Esophagus muscularis mucosa (tissue), 4 donors: Measurements from ENCODE around the gene C1orf35. TPM values are rescaled to one million over a fixed set of nuclear protein-coding genes. Genes with fewer than 3 reads are reported as not detected.
A peak's percentile ranks its signal among the peaks of the same experiment; 100 is the strongest.

Source experiments
- DNase-seq: peaks from one replicate; pipeline ENCODE4 v3.0.0-alpha.2; 2017; ENCODE audit errors: extremely low spot score
- H3K27ac ChIP-seq, 4 donors: fragments of 200-600 bp; sonication (generic); replicated peaks in 1 of 4; 1 replicate in 3 of 4; 2 replicates in 1 of 4; pipeline ENCODE4 v1.5.1; 2016 to 2019; ENCODE audit warnings: mild to moderate bottlenecking in 1 of 4
- H3K27me3 ChIP-seq, 4 donors: fragments of 200-600 bp; sonication (generic); one replicate each; pipeline versions ENCODE4 v1.5.1 to v1.6.0; 2016 to 2019
- H3K36me3 ChIP-seq, 4 donors: fragments of 200-600 bp; sonication (generic); one replicate each; pipeline ENCODE4 v1.5.1; 2016 to 2019
- H3K4me1 ChIP-seq, 4 donors: fragments of 200-600 bp; sonication (generic); one replicate each; pipeline ENCODE4 v1.5.1; 2016 to 2019
- H3K4me3 ChIP-seq, 4 donors: fragments of 200-600 bp; sonication (generic); 1 replicate in 2 of 4; 2 replicates in 2 of 4; pipeline ENCODE4 v1.5.1; 2016 to 2019; ENCODE audit warnings: mild to moderate bottlenecking in 4 of 4, moderate library complexity in 1 of 4
- H3K9me3 ChIP-seq, 4 donors: fragments of 200-600 bp; sonication (generic); 1 replicate in 3 of 4; 2 replicates in 1 of 4; pipeline ENCODE4 v1.5.1; 2016 to 2019
- EP300 ChIP-seq: sonication (generic); formaldehyde crosslinking; IDR thresholded peaks from one replicate; pipeline ENCODE4 v1.6.1; 2017; ENCODE audit warnings: antibody characterized with exemption
- POLR2A ChIP-seq: fragments of 450-650 bp; IDR thresholded peaks from one replicate; pipeline ENCODE4 v1.6.1; 2017; ENCODE audit warnings: antibody characterized with exemption, moderate library complexity, mild to moderate bottlenecking, low read depth
- POLR2AphosphoS5 ChIP-seq, 2 donors: sonication (generic); formaldehyde crosslinking; IDR thresholded peaks; one replicate each; pipeline ENCODE4 v1.6.1; 2017; ENCODE audit warnings: antibody characterized with exemption in 2 of 2
- WGBS: methylation state at CpG from one replicate; pipeline ENCODE4 v1.1.5; 2018; 5-methylcytosine and 5-hydroxymethylcytosine counted together
- intact Hi-C: fragments of 100-400 bp; cut with DNase I; formaldehyde crosslinking; loops from one replicate; pipeline ENCODE4 v1.15.1; 2023
- total RNA-seq, 4 donors: library from RNA; depleted of rRNA; stranded (reverse); fragments of >200 nt; gene quantifications; one replicate each; pipeline versions ENCODE4 v1.1.0 to v1.2.1, GENCODE V29; 2016
- TF ChIP-seq, protein P1 (sequence below), 3 experiments: fragments of 200-600 bp in 2 of 3; fragments of 450-650 bp in 1 of 3; sonication (generic) in 2 of 3; IDR thresholded peaks; one replicate each; pipeline ENCODE4 v1.5.1; 2017 to 2019; ENCODE audit warnings: antibody characterized with exemption in 3 of 3, mild to moderate bottlenecking in 2 of 3, moderate library complexity in 1 of 3

The C1orf35 gene
- total RNA-seq, 4 donors from 2014 or later, result 11.2 to 24.3 (median 11.9) TPM

- Histone ChIP-seq H3K36me3 (peaks cover 0 to 15% (median 6%) of the 10 kb centered on the region in 4 donors), H3K9me3 (no peaks in the 10 kb centered on the region), H3K27me3 (no peaks in the 10 kb centered on the region), H3K4me3 (peak overlapping the region in 3 of 4 donors; percentile 2 to 21 (median 15)), H3K27ac (peak overlapping the region; percentile 36 to 100 (median 49)), H3K4me1 (peaks cover 89 to 94% (median 93%) of the 10 kb centered on the region in 4 donors)
- WGBS, result 50% methylated on average over 7 of the region's 7 CpGs
- no peak for DNase-seq
- intact Hi-C loops, result loop anchor here (10.0 kb wide), 1 partner anchor 323 kb away; no protein-coding TSS in a partner anchor
- no peak for TF ChIP-seq EP300
- TF ChIP-seq POLR2AphosphoS5 (IDR thresholded peaks at IDR 0.05), result peak; percentile 25 to 55
- no peak for TF ChIP-seq POLR2A
Observed at GRCh38 chr1:228087771-228088251, 15.3 kb downstream of the C1orf35 start.

DNA sequence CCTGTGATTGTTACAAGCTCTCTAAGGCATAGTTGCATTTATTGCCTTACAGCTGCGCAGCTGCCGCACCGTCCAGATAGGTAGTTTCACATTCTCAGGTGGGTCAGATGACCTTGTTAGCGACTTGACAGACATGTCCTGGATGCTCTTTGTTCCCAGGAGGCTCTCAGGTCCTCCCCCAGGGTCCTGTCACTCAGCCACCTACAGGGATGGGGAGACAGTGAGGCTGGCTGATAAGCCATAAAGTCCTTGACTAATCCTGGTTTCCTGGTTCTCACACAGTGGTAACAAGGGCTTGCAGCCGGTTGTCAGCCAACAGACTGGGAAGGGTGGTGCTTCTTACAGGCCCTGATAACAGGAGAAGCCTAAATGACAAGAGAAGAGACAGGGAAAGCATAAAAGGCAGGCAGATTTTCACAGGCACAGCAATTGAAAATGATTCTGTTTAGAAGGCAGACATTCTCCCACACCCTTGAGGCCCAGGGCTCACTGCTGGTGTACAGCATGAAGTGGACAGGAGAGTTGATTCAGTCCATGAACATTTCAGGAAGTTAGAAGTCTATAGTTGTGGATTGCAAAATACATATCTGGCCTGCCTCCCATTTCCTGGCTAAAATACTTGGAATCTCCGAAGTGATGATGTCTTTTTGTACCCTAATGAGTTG, 17.7 kb downstream of the C1orf35 start:
- Histone ChIP-seq H3K36me3 (peaks cover 0 to 9% (median 4%) of the 10 kb centered on the region in 4 donors), H3K9me3 (no peaks in the 10 kb centered on the region), H3K27me3 (no peaks in the 10 kb centered on the region), H3K27ac (peak overlapping the region; percentile 96 to 100 (median 100)), H3K4me1 (peaks cover 74 to 87% (median 84%) of the 10 kb centered on the region in 4 donors), H3K4me3 (peak overlapping the region; percentile 79 to 99 (median 96))
- 45% methylated on average over 6 of the region's 6 CpGs for WGBS
- intact Hi-C loops, result loop anchor here (10.0 kb wide), 1 partner anchor 321 kb away; no protein-coding TSS in a partner anchor
- DNase-seq, result no peak
- TF ChIP-seq POLR2A (no peak), POLR2AphosphoS5 (IDR thresholded peaks at IDR 0.05) (peak; percentile 10 to 66), EP300 (no peak)
- TF ChIP-seq, protein P1, sequence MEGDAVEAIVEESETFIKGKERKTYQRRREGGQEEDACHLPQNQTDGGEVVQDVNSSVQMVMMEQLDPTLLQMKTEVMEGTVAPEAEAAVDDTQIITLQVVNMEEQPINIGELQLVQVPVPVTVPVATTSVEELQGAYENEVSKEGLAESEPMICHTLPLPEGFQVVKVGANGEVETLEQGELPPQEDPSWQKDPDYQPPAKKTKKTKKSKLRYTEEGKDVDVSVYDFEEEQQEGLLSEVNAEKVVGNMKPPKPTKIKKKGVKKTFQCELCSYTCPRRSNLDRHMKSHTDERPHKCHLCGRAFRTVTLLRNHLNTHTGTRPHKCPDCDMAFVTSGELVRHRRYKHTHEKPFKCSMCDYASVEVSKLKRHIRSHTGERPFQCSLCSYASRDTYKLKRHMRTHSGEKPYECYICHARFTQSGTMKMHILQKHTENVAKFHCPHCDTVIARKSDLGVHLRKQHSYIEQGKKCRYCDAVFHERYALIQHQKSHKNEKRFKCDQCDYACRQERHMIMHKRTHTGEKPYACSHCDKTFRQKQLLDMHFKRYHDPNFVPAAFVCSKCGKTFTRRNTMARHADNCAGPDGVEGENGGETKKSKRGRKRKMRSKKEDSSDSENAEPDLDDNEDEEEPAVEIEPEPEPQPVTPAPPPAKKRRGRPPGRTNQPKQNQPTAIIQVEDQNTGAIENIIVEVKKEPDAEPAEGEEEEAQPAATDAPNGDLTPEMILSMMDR (IDR thresholded peaks at IDR 0.05), result no peak

- intact Hi-C loops, result loop anchor here (10.0 kb wide), 1 partner anchor 320 kb away; no protein-coding TSS in a partner anchor
- no peaks in the 10 kb centered on the region for H3K27me3 ChIP-seq
- peaks cover 67 to 87% (median 78%) of the 10 kb centered on the region in 4 donors for H3K4me1 ChIP-seq
- H3K27ac ChIP-seq, result peak overlapping the region; percentile 96 to 100 (median 100)
- WGBS, result 63% methylated on average over 5 of the region's 5 CpGs
- no peaks in the 10 kb centered on the region for H3K9me3 ChIP-seq
- DNase-seq, result no peak
- H3K36me3 ChIP-seq, result peaks cover 0 to 9% (median 4%) of the 10 kb centered on the region in 4 donors
- peak overlapping the region; percentile 79 to 99 (median 96) for H3K4me3 ChIP-seq
- TF ChIP-seq, protein P1 (IDR thresholded peaks at IDR 0.05), result no peak
- no peak for TF ChIP-seq POLR2A
- no peak for TF ChIP-seq EP300
- TF ChIP-seq POLR2AphosphoS5 (IDR thresholded peaks at IDR 0.05), result no peak
Observed at GRCh38 chr1:228084797-228085196, 18.3 kb downstream of the C1orf35 start.

- Histone ChIP-seq H3K9me3 (no peaks in the 10 kb centered on the region), H3K27ac (peak overlapping the region; percentile 96 to 100 (median 100)), H3K27me3 (no peaks in the 10 kb centered on the region), H3K4me1 (peaks cover 63 to 83% (median 73%) of the 10 kb centered on the region in 4 donors), H3K4me3 (peak overlapping the region; percentile 79 to 99 (median 96)), H3K36me3 (peaks cover 0 to 9% (median 4%) of the 10 kb centered on the region in 4 donors)
- TF ChIP-seq POLR2A, result peak; percentile 19
- TF ChIP-seq, protein P1 (IDR thresholded peaks at IDR 0.05), result no peak
- TF ChIP-seq EP300, result no peak
- TF ChIP-seq POLR2AphosphoS5 (IDR thresholded peaks at IDR 0.05), result peak; percentile 51 to 59
- WGBS, result 9% methylated on average over 3 of the region's 3 CpGs
- intact Hi-C loops, result loop anchor here (10.0 kb wide), 1 partner anchor 320 kb away; no protein-coding TSS in a partner anchor
- DNase-seq, result no peak
Observed at GRCh38 chr1:228084325-228084724, 18.8 kb downstream of the C1orf35 start.

GRCh38 chr1:228083871-228084278, 19.2 kb downstream of the C1orf35 start:
- DNase-seq, result no peak
- Histone ChIP-seq H3K4me3 (peak overlapping the region; percentile 79 to 99 (median 96)), H3K27me3 (no peaks in the 10 kb centered on the region), H3K9me3 (no peaks in the 10 kb centered on the region), H3K27ac (peak overlapping the region; percentile 96 to 100 (median 100)), H3K4me1 (peaks cover 58 to 78% (median 69%) of the 10 kb centered on the region in 4 donors), H3K36me3 (peaks cover 0 to 7% (median 3%) of the 10 kb centered on the region in 4 donors)
- TF ChIP-seq EP300 (no peak), POLR2AphosphoS5 (IDR thresholded peaks at IDR 0.05) (no peak), POLR2A (no peak)
- TF ChIP-seq, protein P1 (IDR thresholded peaks at IDR 0.05), result no peak
- intact Hi-C loops, result loop anchor here (10.0 kb wide), 1 partner anchor 319 kb away; no protein-coding TSS in a partner anchor
- 2% methylated on average over 17 of the region's 17 CpGs for WGBS
